HG03558 (cell line): ENCODE results near the gene GAS2L2.

Experiments
- ATAC-seq: cut with Tn5 transposase; IDR thresholded peaks from one replicate; pipeline ENCODE4 v1.9.1; 2021; ENCODE audit warnings: moderate number of reproducible peaks; ENCODE audit not compliant: unreplicated experiment; ENCODE audit errors: extremely low read depth

Gene GAS2L2

GRCh38 chr17:35752945-35753764 is at the start of gene GAS2L2:
Gene GAS2L2 (minus strand): TSS chr17:35753239. CDS start chr17:35752850, 389 bp downstream.
- no peak for ATAC-seq

GRCh38 chr17:35801583-35802224 is 48.7 kb upstream of the GAS2L2 start:
- ATAC-seq, result no peak

GRCh38 chr17:35799942-35800341 is 46.9 kb upstream of the GAS2L2 start:
- no peak for ATAC-seq

GRCh38 chr17:35797918-35798317 is 44.9 kb upstream of the GAS2L2 start:
- ATAC-seq, result no peak

GRCh38 chr17:35797370-35797769 is 44.3 kb upstream of the GAS2L2 start:
- no peak for ATAC-seq

GRCh38 chr17:35796942-35797341 is 43.9 kb upstream of the GAS2L2 start:
- no peak for ATAC-seq

- ATAC-seq, result no peak
Observed at GRCh38 chr17:35795871-35796265, 42.8 kb upstream of the GAS2L2 start.

GRCh38 chr17:35795007-35795870 is 42.2 kb upstream of the GAS2L2 start, which contains the start of gene MMP28:
Gene MMP28 (minus strand): TSS chr17:35795641. CDS start chr17:35795377, 264 bp downstream.
- no peak for ATAC-seq

- no peak for ATAC-seq
Observed at GRCh38 chr17:35793257-35793656, 40.2 kb upstream of the GAS2L2 start.

GRCh38 chr17:35791681-35792350 is 38.8 kb upstream of the GAS2L2 start:
- ATAC-seq, result no peak

- no peak for ATAC-seq
Observed at GRCh38 chr17:35790841-35791240, 37.8 kb upstream of the GAS2L2 start.

- ATAC-seq, result no peak
Observed at GRCh38 chr17:35788477-35789368, 35.7 kb upstream of the GAS2L2 start.

- no peak for ATAC-seq
Observed at GRCh38 chr17:35786941-35787432, 33.9 kb upstream of the GAS2L2 start.

GRCh38 chr17:35784895-35785294 is 31.9 kb upstream of the GAS2L2 start:
- no peak for ATAC-seq

GRCh38 chr17:35780950-35781349 is 27.9 kb upstream of the GAS2L2 start:
- no peak for ATAC-seq

GRCh38 chr17:35778641-35779196 is 25.7 kb upstream of the GAS2L2 start:
- ATAC-seq, result no peak

GRCh38 chr17:35775583-35775982 is 22.5 kb upstream of the GAS2L2 start:
- ATAC-seq, result no peak

GRCh38 chr17:35775039-35775438 is 22.0 kb upstream of the GAS2L2 start:
- ATAC-seq, result no peak

GRCh38 chr17:35774499-35774898 is 21.5 kb upstream of the GAS2L2 start:
- no peak for ATAC-seq
